ENCODE measurements around the gene EML1.

GRCh38 chr14:99840774-99841305, 47.6 kb downstream of the EML1 start:
- no peak for TF ChIP-seq CTCF (IDR thresholded peaks at IDR 0.05 in 8 of 11, conservative IDR thresholded peaks at IDR 0.05 in 3 of 11)
- no peak for TF ChIP-seq POLR2A (IDR thresholded peaks at IDR 0.05)

Measured in spleen (tissue), 7 donors.